DND-41 (cell line): ENCODE results near the gene SMPD2.

Experiments
- EZH2 ChIP-seq: IDR thresholded peaks from 3 replicates; pipeline ENCODE4 v1.6.1; 2012; ENCODE audit warnings: borderline replicate concordance, low read depth, mild to moderate bottlenecking, moderate library complexity, low read length, inconsistent platforms; ENCODE audit not compliant: severe bottlenecking
- TF ChIP-seq, protein P1 (sequence below): IDR thresholded peaks from 2 replicates; pipeline ENCODE4 v1.5.1; 2012; ENCODE audit warnings: borderline replicate concordance, low read length, moderate library complexity, mild to moderate bottlenecking; ENCODE audit not compliant: poor library complexity, severe bottlenecking; ENCODE audit errors: extremely low read depth

GRCh38 chr6:109477725-109478124, 37.2 kb downstream of the SMPD2 start:
- TF ChIP-seq, protein P1, sequence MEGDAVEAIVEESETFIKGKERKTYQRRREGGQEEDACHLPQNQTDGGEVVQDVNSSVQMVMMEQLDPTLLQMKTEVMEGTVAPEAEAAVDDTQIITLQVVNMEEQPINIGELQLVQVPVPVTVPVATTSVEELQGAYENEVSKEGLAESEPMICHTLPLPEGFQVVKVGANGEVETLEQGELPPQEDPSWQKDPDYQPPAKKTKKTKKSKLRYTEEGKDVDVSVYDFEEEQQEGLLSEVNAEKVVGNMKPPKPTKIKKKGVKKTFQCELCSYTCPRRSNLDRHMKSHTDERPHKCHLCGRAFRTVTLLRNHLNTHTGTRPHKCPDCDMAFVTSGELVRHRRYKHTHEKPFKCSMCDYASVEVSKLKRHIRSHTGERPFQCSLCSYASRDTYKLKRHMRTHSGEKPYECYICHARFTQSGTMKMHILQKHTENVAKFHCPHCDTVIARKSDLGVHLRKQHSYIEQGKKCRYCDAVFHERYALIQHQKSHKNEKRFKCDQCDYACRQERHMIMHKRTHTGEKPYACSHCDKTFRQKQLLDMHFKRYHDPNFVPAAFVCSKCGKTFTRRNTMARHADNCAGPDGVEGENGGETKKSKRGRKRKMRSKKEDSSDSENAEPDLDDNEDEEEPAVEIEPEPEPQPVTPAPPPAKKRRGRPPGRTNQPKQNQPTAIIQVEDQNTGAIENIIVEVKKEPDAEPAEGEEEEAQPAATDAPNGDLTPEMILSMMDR: no peak
- TF ChIP-seq EZH2: no peak
